ENCODE data around the gene ADGRG3.
A peak's percentile ranks its signal among the peaks of the same experiment; 100 is the strongest.

Gene ADGRG3

GRCh38 chr16:57734925-57735754 is 67.0 kb downstream of the ADGRG3 start:
- peak; percentile 100 for DNase-seq (ENCODE audit: low read depth, low spot score)

GRCh38 chr16:57735755-57736418 is 67.8 kb downstream of the ADGRG3 start, which contains the start of gene KATNB1:
KATNB1 (plus strand) TSS chr16:57735770; CDS start chr16:57737244, 1,474 bp downstream.
- DNase-seq (ENCODE audit: low read depth, low spot score): no peak

- peak; percentile 78 for DNase-seq (ENCODE audit: low read depth, low spot score)
These were observed 68.6 kb downstream of the ADGRG3 start for GRCh38 chr16:57736419-57737351.

GRCh38 chr16:57738844-57739243 is 70.7 kb downstream of the ADGRG3 start:
- no peak for DNase-seq (ENCODE audit: low read depth, low spot score)

Data from astrocyte of the hippocampus (primary cell).